ENCODE measurements around the gene TNFRSF6B. TPM values are rescaled to one million over a fixed set of nuclear protein-coding genes. Genes with fewer than 3 reads are reported as not detected.

TNFRSF6B gene
- total RNA-seq, 2 experiments from 2014 or later, result not detected

- Mint-ChIP-seq H3K27me3 (ENCODE audit: low read depth) (no peaks in the 10 kb centered on the region), H3K4me1 (ENCODE audit: low read depth) (peaks cover 24% of the 10 kb centered on the region), H3K4me3 (no peak overlapping the region), H3K27ac (no peak overlapping the region), H3K9me3 (no peaks in the 10 kb centered on the region), H3K36me3 (ENCODE audit: low read depth) (peaks cover 10% of the 10 kb centered on the region)
- CTCF ChIA-PET, result interaction anchor here (1.0 to 2.7 kb wide), 4 partner anchors 12 to 95 kb away, joined by 3 to 15 read pairs (median 4); partner anchors contain the start of genes ARFRP1 and ZGPAT
- intact Hi-C loops (cut with micrococcal nuclease), result loop anchor here (1.0 to 5.0 kb wide), 5 partner anchors 9 to 340 kb away; partner anchors contain the start of genes ARFRP1, GMEB2, RGS19 and TPD52L2
- peak; percentile 66 for DNase-seq
These were observed 40.6 kb downstream of the TNFRSF6B start for GRCh38 chr20:63736893-63737694.

GRCh38 chr20:63737695-63737944 is 41.2 kb downstream of the TNFRSF6B start:
- no peak overlapping the region for H3K4me3 Mint-ChIP-seq
- H3K27ac Mint-ChIP-seq, result no peak overlapping the region
- no peak for DNase-seq
- CTCF ChIA-PET, result interaction anchor here (2.7 kb wide), 1 partner anchor 30 kb away, joined by 15 read pairs; the partner anchor contains the start of genes ARFRP1 and ZGPAT
- H3K4me1 Mint-ChIP-seq (ENCODE audit: low read depth), result peaks cover 24% of the 10 kb centered on the region
- no peaks in the 10 kb centered on the region for H3K27me3 Mint-ChIP-seq (ENCODE audit: low read depth)
- H3K36me3 Mint-ChIP-seq (ENCODE audit: low read depth), result peaks cover 10% of the 10 kb centered on the region
- no peaks in the 10 kb centered on the region for H3K9me3 Mint-ChIP-seq
- intact Hi-C loops (cut with micrococcal nuclease), result loop anchor here (2.0 to 5.0 kb wide), 4 partner anchors 31 to 340 kb away; partner anchors contain the start of genes ARFRP1, GMEB2, RGS19 and TPD52L2

GRCh38 chr20:63737945-63738686 is 41.7 kb downstream of the TNFRSF6B start:
- CTCF ChIA-PET, result no interaction called here
- peaks cover 10% of the 10 kb centered on the region for H3K36me3 Mint-ChIP-seq (ENCODE audit: low read depth)
- H3K27me3 Mint-ChIP-seq (ENCODE audit: low read depth), result no peaks in the 10 kb centered on the region
- no peaks in the 10 kb centered on the region for H3K9me3 Mint-ChIP-seq
- no peak for DNase-seq
- no peak overlapping the region for H3K27ac Mint-ChIP-seq
- H3K4me1 Mint-ChIP-seq (ENCODE audit: low read depth), result peaks cover 24% of the 10 kb centered on the region
- intact Hi-C loops (cut with micrococcal nuclease), result loop anchor here (2.0 to 5.0 kb wide), 4 partner anchors 31 to 339 kb away; partner anchors contain the start of genes ARFRP1, GMEB2, RGS19 and TPD52L2
- peak overlapping the region; percentile 21 for H3K4me3 Mint-ChIP-seq

- peak; percentile 34 for DNase-seq
- intact Hi-C loops (cut with micrococcal nuclease), result loop anchor here (5.0 kb wide), 2 partner anchors 111 to 339 kb away; partner anchors contain the start of genes GMEB2 and RGS19
- Mint-ChIP-seq H3K9me3 (no peaks in the 10 kb centered on the region), H3K4me1 (ENCODE audit: low read depth) (peaks cover 24% of the 10 kb centered on the region), H3K27ac (no peak overlapping the region), H3K27me3 (ENCODE audit: low read depth) (no peaks in the 10 kb centered on the region), H3K36me3 (ENCODE audit: low read depth) (peaks cover 10% of the 10 kb centered on the region), H3K4me3 (peak overlapping the region; percentile 21)
- CTCF ChIA-PET, result no interaction called here
These were observed 42.3 kb downstream of the TNFRSF6B start for GRCh38 chr20:63738687-63739129.

GRCh38 chr20:63739130-63740069 is 42.9 kb downstream of the TNFRSF6B start, which contains the start of gene SLC2A4RG:
SLC2A4RG (plus strand) TSS chr20:63739776; CDS start chr20:63739913, 137 bp downstream.
- intact Hi-C loops (cut with micrococcal nuclease), result loop anchor here (5.0 kb wide), 2 partner anchors 112 to 338 kb away; partner anchors contain the start of genes GMEB2 and RGS19
- Mint-ChIP-seq H3K4me3 (peak within 1 kb of the TSS; percentile 50), H3K9me3 (no peaks in the 10 kb centered on the region), H3K36me3 (ENCODE audit: low read depth) (peaks cover 7% of the 10 kb centered on the region), H3K4me1 (ENCODE audit: low read depth) (peaks cover 22% of the 10 kb centered on the region), H3K27ac (no peak within 1 kb of the TSS), H3K27me3 (ENCODE audit: low read depth) (no peaks in the 10 kb centered on the region)
- peak; percentile 58 for DNase-seq
- CTCF ChIA-PET, result no interaction called here

GRCh38 chr20:63740070-63740626 is 43.7 kb downstream of the TNFRSF6B start:
- peak overlapping the region; percentile 50 for H3K4me3 Mint-ChIP-seq
- peaks cover 7% of the 10 kb centered on the region for H3K36me3 Mint-ChIP-seq (ENCODE audit: low read depth)
- H3K9me3 Mint-ChIP-seq, result no peaks in the 10 kb centered on the region
- intact Hi-C loops (cut with micrococcal nuclease), result no loop called here
- no peak overlapping the region for H3K27ac Mint-ChIP-seq
- CTCF ChIA-PET, result interaction anchor here (0.9 to 1.6 kb wide), 3 partner anchors 10 to 89 kb away, joined by 3 to 5 read pairs (median 3); partner anchors contain the start of genes ARFRP1 and ZGPAT
- DNase-seq, result peak; percentile 40
- peaks cover 22% of the 10 kb centered on the region for H3K4me1 Mint-ChIP-seq (ENCODE audit: low read depth)
- no peaks in the 10 kb centered on the region for H3K27me3 Mint-ChIP-seq (ENCODE audit: low read depth)

- H3K27me3 Mint-ChIP-seq (ENCODE audit: low read depth), result no peaks in the 10 kb centered on the region
- peaks cover 4% of the 10 kb centered on the region for H3K36me3 Mint-ChIP-seq (ENCODE audit: low read depth)
- peaks cover 20% of the 10 kb centered on the region for H3K4me1 Mint-ChIP-seq (ENCODE audit: low read depth)
- intact Hi-C loops (cut with micrococcal nuclease), result no loop called here
- DNase-seq, result peak; percentile 31
- H3K9me3 Mint-ChIP-seq, result no peaks in the 10 kb centered on the region
- peak overlapping the region; percentile 50 for H3K4me3 Mint-ChIP-seq
- CTCF ChIA-PET, result interaction anchor here (0.9 to 1.6 kb wide), 4 partner anchors 10 to 88 kb away, joined by 3 to 5 read pairs (median 4); partner anchors contain the start of genes ARFRP1 and ZGPAT
- H3K27ac Mint-ChIP-seq, result no peak overlapping the region
These were observed 44.3 kb downstream of the TNFRSF6B start for GRCh38 chr20:63740627-63741353.

GRCh38 chr20:63741354-63741675 is 44.9 kb downstream of the TNFRSF6B start:
- Mint-ChIP-seq H3K9me3 (no peaks in the 10 kb centered on the region), H3K36me3 (ENCODE audit: low read depth) (no peaks in the 10 kb centered on the region), H3K27ac (no peak overlapping the region), H3K4me1 (ENCODE audit: low read depth) (peaks cover 15% of the 10 kb centered on the region), H3K27me3 (ENCODE audit: low read depth) (no peaks in the 10 kb centered on the region), H3K4me3 (peak overlapping the region; percentile 45)
- intact Hi-C loops (cut with micrococcal nuclease), result no loop called here
- CTCF ChIA-PET, result interaction anchor here (0.9 to 1.6 kb wide), 4 partner anchors 9 to 88 kb away, joined by 3 to 5 read pairs (median 4); partner anchors contain the start of genes ARFRP1 and ZGPAT
- DNase-seq, result no peak

GRCh38 chr20:63741676-63742380 is 45.4 kb downstream of the TNFRSF6B start:
- DNase-seq, result no peak
- Mint-ChIP-seq H3K9me3 (no peaks in the 10 kb centered on the region), H3K4me1 (ENCODE audit: low read depth) (peaks cover 10% of the 10 kb centered on the region), H3K27me3 (ENCODE audit: low read depth) (no peaks in the 10 kb centered on the region), H3K27ac (no peak overlapping the region), H3K4me3 (no peak overlapping the region), H3K36me3 (ENCODE audit: low read depth) (no peaks in the 10 kb centered on the region)
- CTCF ChIA-PET, result interaction anchor here (0.9 to 1.6 kb wide), 3 partner anchors 35 to 87 kb away, joined by 3 to 4 read pairs (median 3); no protein-coding TSS in a partner anchor
- intact Hi-C loops (cut with micrococcal nuclease), result no loop called here

GRCh38 chr20:63742381-63743024 is 46.1 kb downstream of the TNFRSF6B start:
- Mint-ChIP-seq H3K36me3 (ENCODE audit: low read depth) (no peaks in the 10 kb centered on the region), H3K9me3 (no peaks in the 10 kb centered on the region), H3K4me3 (no peak overlapping the region), H3K27ac (no peak overlapping the region), H3K4me1 (ENCODE audit: low read depth) (peaks cover 4% of the 10 kb centered on the region), H3K27me3 (ENCODE audit: low read depth) (no peaks in the 10 kb centered on the region)
- DNase-seq, result no peak
- CTCF ChIA-PET, result interaction anchor here (0.9 kb wide), 1 partner anchor 36 kb away, joined by 3 read pairs; no protein-coding TSS in a partner anchor
- intact Hi-C loops (cut with micrococcal nuclease), result no loop called here
